GM13977 (cell line): Measurements from ENCODE around the gene LIPC.

ENCODE experiments used
- DNase-seq: peaks from one replicate; pipeline ENCODE4 v3.0.0; 2012; ENCODE audit warnings: low spot score
- in situ Hi-C: fragments of 300-500 bp; cut with MboI; formaldehyde crosslinking; loops from one replicate; pipeline ENCODE4 v1.12.0; 2022; ENCODE audit warnings: low sequenced_read_pairs, low pct_unique_long_range_greater_than_20kb, mixed read lengths, inconsistent platforms; ENCODE audit not compliant: unreplicated experiment
- TF ChIP-seq, protein P1 (sequence below): IDR thresholded peaks from 2 replicates; pipeline ENCODE4 v1.5.1; 2012; ENCODE audit warnings: mild to moderate bottlenecking, control low read depth; ENCODE audit not compliant: insufficient read depth; ENCODE audit errors: extremely low read depth, missing control alignments

LIPC gene

DNA sequence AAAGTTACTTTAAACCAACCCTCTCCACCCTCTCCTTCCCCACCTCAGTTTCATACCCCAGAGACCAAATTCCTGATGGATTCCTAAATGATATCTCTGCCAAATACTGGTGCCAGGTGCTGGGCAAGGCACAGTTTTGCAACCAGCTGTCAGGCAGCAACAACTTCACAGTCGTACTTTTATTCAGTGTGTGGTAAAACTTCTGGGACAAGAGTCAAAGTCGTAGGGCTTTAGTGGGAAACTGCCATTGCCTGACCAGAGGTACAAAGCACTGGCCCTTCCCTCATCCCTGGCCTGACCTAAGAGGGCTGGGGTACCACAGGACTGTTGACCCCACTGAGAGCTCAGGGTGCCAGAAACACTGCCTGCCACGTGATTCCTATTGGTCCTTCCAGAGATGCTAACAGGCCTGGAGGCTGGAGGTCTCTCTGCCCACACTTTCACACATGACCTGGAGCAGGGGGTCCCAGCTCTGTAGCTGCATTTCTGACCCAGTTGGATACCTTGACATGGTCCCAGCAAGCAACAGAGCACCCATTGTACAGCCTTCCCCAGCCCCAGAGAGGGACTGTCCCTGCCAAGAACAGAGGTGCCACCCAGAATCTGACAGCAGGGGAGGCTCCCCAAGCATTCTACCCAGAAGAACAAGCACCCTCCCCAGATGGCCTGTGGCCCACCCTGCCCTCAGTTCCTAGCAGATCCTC lies 59.9 kb downstream of the LIPC start:
- TF ChIP-seq, protein P1, sequence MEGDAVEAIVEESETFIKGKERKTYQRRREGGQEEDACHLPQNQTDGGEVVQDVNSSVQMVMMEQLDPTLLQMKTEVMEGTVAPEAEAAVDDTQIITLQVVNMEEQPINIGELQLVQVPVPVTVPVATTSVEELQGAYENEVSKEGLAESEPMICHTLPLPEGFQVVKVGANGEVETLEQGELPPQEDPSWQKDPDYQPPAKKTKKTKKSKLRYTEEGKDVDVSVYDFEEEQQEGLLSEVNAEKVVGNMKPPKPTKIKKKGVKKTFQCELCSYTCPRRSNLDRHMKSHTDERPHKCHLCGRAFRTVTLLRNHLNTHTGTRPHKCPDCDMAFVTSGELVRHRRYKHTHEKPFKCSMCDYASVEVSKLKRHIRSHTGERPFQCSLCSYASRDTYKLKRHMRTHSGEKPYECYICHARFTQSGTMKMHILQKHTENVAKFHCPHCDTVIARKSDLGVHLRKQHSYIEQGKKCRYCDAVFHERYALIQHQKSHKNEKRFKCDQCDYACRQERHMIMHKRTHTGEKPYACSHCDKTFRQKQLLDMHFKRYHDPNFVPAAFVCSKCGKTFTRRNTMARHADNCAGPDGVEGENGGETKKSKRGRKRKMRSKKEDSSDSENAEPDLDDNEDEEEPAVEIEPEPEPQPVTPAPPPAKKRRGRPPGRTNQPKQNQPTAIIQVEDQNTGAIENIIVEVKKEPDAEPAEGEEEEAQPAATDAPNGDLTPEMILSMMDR = no peak
- no peak for DNase-seq

DNA sequence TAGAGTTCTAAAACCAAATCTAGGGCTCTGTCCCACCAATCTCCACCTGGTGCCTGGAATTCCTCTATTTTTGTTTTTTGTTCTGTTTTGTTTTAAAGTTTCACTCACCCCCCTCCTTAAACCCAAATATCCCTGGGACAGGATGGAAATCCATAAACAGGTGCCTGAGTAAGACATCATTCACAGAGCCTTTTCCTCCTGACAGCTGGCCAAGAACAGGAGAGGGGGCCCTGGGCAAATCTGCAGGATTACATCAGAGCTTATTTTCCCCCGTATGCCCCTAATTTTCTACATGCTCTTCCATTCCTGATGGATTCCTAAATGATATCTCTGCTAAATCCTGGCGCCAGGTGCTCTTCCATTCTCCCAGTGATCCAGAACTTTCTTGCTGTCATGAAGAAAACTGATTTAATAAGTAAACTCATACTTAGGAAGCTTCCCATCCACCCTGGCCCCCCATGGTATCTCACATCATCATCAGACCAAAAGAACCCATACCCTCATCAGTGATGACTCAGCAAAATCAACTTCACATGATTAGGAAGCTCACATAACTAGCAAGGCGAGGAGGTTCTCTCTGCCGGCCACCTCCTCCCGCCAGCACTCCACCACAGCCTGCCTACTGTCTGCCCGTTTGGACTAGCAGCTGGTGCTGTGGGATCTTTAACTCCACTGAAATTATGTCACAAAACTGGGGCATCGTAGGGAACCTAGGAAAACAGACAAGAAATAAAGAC lies 61.0 kb downstream of the LIPC start:
- in situ Hi-C loops = no loop called here
- DNase-seq = no peak
- TF ChIP-seq, protein P1 = no peak

More for the DNA sequence above, 59.9 kb downstream of the LIPC start:
- in situ Hi-C loops = no loop called here

DNA sequence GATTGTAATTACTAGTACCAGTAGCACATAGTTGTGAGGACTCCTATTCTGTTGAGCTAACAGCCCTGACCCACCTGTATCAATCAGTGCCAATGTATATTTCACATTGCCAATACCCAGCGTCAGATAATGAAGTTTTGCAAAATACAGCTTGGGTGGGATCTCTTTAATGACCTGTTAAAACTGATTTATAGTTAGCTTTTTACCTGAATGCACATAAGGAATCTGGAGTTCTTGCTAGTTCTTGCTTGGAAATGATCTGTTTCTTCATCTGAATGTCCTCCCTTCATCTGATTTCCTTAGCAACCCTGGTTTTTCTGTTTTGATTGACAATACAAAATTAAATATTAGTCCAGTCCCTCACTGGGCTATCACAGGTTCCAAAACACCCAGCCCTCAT lies 62.8 kb downstream of the LIPC start:
- DNase-seq = no peak
- in situ Hi-C loops = no loop called here
- TF ChIP-seq, protein P1 = no peak

DNA sequence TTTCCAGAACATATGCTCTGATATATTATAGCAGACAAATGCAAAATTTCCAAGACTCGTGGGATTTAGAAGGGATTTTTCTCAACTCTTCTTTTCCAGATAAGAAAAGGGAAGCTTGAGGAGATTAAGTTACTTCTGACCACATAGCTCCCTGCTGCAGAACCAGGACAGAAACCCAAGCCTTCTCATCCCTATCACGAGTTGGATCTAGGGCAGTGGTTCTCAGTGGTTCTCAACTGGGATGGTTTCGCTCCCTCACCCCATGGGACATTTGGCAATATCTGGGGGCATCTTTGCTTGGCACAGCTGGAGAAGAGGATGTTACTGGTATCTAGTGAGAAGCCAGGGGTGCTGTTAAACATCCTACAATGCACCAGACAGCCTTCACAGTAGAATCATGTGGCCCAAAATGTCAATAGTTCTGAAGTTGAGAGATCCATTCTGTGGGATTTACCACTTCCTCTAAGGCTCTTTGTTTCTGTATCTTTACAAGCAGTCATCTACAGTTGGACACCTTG lies 64.2 kb downstream of the LIPC start:
- DNase-seq = no peak
- in situ Hi-C loops = no loop called here
- TF ChIP-seq, protein P1 = no peak

DNA sequence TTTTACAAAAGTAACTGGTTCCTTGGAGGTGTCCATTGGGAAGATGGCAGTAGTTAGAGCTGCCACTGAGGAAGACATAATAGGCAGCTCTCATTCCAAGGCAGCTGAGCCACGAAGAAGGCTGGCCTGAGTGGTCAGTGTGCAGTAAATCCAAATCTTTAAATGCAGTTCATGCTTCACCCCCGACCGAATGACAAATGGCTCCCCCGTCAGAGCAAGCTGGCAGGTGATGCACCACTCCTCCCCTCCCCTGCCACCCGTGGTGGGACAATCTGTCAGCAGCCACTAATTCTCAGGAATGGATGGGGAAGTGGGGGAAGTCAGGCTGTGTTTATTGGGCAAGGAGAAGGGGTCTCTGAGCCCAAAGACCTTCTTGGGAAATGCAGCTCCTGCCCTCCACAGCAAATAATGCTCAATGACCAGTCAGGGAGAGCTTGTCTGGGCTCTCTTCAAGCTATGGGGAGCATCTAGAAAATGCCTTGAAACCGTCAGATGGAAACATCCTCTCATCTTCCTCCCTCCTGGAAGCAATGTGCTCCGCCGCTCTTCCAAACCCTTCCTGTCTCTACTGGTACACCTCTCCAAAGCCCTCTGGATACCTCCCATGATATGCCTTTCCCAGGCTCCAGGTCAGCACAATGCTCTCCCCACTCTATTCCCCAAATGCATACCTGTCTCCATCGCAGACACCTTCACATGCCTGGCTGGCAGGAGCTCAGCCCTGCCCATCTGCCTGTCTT lies 65.4 kb downstream of the LIPC start:
- no peak for DNase-seq
- TF ChIP-seq, protein P1 = no peak
- in situ Hi-C loops = no loop called here

DNA sequence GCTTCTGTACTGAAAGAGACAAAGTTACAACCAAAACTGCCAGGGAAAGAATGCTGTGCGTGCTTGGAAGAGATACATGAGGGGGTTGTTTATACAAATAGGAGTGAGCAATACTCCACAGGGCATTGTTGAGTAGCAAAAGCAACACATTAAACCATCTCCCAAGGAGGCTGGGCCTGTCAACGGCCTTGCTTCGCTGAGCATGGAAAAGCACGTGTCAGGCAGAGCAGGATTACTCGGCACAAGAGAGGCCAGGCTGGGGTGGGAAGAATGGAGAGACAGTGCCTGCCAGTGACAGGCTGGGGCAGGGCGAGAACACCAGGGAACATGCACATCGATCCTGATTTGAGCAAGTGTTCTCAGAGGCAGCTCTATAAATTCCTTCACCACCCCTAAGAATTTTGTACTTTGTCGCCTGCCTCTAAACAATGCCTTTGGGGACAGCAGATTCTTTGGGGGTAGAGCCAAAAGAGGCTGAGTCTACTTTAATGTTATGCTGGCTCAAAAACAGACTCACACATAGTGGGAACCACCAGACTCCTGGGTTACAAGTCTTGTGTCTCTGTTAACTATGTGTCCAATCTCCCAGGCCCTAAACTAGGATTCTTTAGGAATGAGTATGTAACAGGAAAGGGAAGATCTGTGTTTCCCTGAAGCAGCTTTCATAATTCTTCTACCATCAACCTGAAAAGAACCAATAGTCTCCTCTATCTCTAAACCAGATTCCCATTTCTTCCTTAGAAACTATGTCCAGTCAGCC lies 67.2 kb downstream of the LIPC start:
- in situ Hi-C loops = no loop called here
- TF ChIP-seq, protein P1 = no peak
- no peak for DNase-seq
